Fibroblast of pulmonary artery (primary cell): ENCODE measurements around the gene CAPN10.

Experiments
- DNase-seq: peaks from one replicate; pipeline ENCODE4 v3.0.0-alpha.2; 2010; ENCODE audit warnings: low read depth
- H3K4me3 ChIP-seq: replicated peaks from 2 replicates; pipeline ENCODE4 v1.5.1; 2011; ENCODE audit warnings: low read depth, mild to moderate bottlenecking, control low read depth, low read length, moderate library complexity
- TF ChIP-seq, protein P1 (sequence below): IDR thresholded peaks from 2 replicates; pipeline ENCODE4 v1.5.1; 2011; ENCODE audit warnings: mild to moderate bottlenecking, control low read depth, low read length, inconsistent platforms; ENCODE audit errors: missing control alignments

The CAPN10 gene

DNA sequence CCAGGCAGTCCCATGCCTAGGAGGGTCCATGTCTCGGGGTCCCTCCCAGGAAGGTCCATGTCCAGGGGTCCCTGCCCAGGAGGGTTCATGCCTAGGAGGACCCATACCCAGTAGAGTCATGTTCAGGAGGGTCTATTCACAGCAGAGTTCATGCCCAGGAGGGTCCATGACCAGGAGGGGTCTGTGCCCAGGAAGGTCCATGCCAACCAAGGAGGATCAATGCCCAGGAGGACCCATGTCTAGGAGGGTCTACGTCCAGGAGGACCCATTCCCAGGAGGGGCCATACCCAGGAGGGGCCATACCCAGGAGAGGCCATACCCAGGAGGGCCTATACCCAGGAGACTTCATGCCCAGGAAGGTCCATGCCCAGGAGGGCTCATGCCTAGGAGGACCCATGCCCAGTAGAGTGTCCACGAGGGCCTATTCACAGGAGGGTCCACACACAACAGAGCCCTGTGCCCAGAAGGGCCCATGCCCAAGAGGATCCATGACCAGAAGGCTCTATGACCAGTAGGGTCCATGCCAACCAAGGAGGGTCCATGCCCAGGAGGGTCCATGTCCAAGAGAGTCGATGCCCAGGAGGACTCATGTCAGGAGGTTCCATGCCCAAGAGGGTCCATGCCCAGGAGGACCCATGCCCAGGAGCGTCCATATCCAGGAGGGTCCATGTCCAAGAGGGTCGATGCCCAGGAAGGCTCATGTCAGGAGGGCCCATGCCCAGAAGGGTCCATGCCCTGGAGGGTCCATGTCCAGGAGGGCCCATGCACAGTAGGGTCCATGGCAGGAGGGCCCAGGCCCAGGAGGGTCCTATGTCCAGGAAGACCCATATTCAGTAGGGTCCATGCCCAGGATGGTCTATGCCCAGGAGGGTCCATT lies 48.8 kb downstream of the CAPN10 start:
- H3K4me3 ChIP-seq = no peak overlapping the region
- TF ChIP-seq, protein P1, sequence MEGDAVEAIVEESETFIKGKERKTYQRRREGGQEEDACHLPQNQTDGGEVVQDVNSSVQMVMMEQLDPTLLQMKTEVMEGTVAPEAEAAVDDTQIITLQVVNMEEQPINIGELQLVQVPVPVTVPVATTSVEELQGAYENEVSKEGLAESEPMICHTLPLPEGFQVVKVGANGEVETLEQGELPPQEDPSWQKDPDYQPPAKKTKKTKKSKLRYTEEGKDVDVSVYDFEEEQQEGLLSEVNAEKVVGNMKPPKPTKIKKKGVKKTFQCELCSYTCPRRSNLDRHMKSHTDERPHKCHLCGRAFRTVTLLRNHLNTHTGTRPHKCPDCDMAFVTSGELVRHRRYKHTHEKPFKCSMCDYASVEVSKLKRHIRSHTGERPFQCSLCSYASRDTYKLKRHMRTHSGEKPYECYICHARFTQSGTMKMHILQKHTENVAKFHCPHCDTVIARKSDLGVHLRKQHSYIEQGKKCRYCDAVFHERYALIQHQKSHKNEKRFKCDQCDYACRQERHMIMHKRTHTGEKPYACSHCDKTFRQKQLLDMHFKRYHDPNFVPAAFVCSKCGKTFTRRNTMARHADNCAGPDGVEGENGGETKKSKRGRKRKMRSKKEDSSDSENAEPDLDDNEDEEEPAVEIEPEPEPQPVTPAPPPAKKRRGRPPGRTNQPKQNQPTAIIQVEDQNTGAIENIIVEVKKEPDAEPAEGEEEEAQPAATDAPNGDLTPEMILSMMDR = no peak
- DNase-seq = no peak

DNA sequence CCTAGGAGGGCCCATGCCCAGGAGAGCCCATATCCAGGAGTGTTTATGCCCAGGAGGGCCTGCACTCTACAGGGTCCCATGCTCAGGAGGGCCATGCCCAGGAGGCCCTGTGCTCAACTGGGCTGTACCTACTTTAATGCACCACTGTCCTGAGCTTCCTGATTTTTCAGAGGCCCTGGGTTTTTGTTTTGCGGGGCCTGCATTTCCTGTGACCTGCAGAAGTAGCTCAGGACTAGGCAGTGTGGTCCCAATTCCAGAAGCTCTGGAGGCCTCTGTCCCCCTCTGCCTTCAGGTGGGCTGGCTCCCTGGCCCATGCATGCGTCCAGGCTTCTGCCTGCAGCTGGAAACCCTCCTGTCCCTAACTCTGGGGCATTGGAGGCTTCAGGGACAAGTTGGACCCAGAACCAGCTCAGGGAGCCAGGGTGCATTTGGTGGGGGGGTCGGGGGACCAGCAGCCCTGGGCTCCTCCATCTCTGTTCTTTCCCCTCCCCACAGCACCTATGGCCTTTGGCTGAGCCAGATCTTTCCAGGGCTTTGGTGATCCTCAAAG lies 49.5 kb downstream of the CAPN10 start:
- TF ChIP-seq, protein P1 = no peak
- DNase-seq = no peak
- no peak overlapping the region for H3K4me3 ChIP-seq

DNA sequence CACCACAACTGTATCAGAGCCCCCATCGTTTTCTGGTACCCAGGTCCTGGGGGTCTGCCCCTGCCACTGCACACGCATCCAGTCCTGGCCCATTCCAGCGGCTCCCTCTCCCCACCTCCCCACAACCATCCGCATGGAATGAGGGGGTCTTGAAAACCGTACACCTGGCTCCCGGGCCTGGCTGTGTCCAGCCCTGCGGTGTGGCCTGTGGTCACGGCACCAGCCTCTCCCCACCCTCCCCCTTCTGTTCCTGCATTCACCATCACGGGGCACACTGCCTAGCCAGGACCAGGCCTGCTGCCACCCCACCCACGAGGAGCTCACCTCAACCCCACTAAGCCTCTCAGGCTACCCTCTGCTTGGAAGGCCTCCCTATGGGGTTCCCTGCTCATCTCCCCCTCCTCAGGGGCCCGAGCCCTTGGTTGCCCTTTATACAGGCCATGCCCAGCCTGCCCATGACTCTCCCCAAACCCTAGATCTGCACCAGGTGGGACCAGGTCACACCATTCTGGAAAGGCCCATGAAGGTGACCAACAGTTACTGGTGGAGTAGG lies 50.1 kb downstream of the CAPN10 start:
- DNase-seq = no peak
- H3K4me3 ChIP-seq = no peak overlapping the region
- TF ChIP-seq, protein P1 = no peak

DNA sequence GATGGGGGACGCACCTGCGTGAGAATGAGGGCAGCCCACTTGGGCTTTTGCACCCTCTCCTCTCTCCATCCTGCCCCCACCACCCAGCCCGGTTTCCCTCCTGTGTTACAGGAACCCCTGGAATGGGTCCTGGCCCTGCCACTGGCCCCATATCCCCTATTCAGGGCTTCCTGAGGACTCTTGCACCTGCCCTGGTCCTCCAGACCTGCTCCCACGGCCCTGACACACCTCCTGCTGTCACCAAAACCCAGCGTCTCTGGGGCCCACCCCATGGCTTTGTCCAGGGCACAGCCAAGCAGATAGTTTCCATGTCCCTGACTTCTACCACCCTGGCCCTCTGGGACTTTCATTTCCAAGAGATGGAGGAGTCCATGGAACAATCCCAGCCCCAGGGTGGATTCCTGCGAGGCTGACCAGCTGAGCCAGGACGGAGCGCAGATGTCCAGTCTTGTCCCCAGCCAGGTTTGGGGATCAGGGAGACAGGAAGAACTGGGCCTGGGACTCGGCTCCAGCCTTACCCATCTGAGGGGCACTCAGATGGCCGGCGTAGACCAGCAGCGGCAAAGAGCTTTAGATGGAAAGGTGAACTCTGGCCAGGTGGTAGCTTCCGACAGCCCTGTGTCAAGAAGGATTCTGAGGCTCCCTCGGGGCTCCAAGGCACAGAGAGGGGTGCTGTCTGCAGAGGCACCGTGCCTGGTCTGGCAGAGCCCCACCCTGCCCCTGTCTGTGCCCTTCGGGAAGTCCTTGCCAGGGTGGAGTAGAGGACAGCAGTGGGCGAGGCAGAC lies 50.8 kb downstream of the CAPN10 start:
- TF ChIP-seq, protein P1 = no peak
- no peak overlapping the region for H3K4me3 ChIP-seq
- DNase-seq = no peak

DNA sequence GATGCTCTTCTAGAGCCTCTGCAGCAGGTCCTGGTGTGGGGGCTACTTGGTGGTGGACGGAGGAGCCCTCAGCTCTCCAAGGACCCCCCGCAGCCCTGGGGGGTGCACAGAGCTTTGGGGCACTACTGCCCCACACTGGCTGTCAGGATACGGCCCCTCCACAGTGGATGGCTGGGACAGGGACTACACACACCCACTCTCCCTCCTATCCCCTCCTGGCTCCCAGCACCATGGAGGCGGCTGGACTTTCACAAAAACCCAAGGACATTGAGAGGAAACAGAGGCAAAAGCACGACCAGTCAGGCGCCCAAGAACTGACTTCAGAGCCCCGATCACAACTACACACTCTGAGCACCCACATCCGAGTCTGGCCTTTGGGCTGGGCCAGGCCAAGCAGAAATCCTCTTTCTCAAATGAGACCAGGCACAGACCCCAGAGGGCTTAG lies 51.4 kb downstream of the CAPN10 start:
- H3K4me3 ChIP-seq = no peak overlapping the region
- DNase-seq = no peak
- TF ChIP-seq, protein P1 = no peak

DNA sequence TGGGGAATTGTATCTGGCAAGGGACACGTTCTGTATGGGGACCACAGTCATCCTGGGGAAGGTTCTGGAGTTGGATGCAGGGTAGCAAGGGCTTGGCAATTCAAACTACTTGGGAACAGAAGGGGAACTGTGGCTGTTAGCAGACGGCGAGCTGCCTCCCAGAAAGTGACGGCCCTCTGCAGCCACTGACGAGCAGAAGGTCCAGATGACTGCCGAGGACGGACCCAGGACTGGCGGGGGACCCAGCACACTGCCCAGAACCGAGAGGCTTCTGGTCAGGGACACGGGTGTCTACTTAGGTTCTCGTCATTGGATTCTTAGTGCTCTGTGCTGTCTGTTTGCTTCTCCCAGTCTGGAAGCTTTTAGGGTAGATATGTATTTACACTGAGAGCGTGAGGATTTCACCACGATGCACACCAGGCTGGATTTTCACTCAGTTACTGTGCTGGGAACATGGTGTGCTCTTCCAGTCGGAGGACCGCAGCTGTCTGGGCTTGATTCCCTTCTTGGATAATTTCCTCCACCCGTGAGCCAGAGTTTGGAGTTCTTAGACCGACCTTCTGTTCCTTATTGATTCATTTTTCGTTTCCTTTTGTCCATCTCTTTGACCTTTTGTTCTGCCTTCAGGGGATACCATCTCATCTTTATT lies 52.1 kb downstream of the CAPN10 start:
- TF ChIP-seq, protein P1 = no peak
- DNase-seq = no peak
- no peak overlapping the region for H3K4me3 ChIP-seq
